ENCODE results near the gene IRAK3.

Gene IRAK3

DNA sequence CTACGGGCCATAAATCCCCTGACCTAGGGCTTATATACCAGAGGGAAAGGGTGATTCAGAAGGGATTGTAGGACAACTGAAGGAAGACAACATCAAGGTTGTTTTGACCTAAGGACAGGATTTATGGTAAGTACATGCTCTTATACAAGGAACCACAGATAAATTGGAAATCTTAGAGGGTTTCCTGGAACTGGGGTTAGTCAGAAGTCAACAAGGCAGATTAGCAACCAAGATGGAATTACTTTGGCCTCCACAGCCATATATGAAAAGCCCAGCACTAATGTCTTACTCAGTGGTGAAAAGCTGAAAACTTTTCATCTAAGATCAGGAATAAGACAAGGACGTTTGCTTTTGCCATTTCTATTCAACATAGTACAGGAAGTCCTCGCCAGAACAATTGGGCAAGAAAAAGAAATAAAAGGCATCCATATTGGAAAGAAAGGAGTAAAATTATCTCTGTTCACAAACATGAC is 24.6 kb upstream of the IRAK3 start:
- Histone ChIP-seq H3K27ac (ENCODE audit: low read depth, low read length) (no peak overlapping the region), H4K20me1 (ENCODE audit: low read depth, low read length) (no peaks in the 10 kb centered on the region), H3K4me2 (ENCODE audit: low read depth, low read length, poor library complexity, severe bottlenecking) (no peak overlapping the region), H3K79me2 (ENCODE audit: insufficient read depth, low read length) (peaks cover 100% of the 10 kb centered on the region), H3K27me3 (ENCODE audit: low read length) (no peaks in the 10 kb centered on the region), H3K36me3 (ENCODE audit: low read length) (peaks cover 35% of the 10 kb centered on the region), H3K9me3 (ENCODE audit: insufficient read depth, low read length) (no peaks in the 10 kb centered on the region; the same call in 1 of the 2 replicates), H3K9ac (ENCODE audit: low read length) (no peak overlapping the region), H2AFZ (ENCODE audit: low read depth, low read length, severe bottlenecking) (no peak overlapping the region), H3K4me3 (ENCODE audit: insufficient read depth, low read length, poor library complexity, severe bottlenecking) (no peak overlapping the region), H3F3A (ENCODE audit: insufficient read depth) (0 out of 2 replicates have a peak, but pooled peaks cover 7% of the 10 kb centered on the region), H3K9me2 (replicated peaks; ENCODE audit: insufficient read depth, low read length) (no peaks in the 10 kb centered on the region)
- TF ChIP-seq, protein P1, sequence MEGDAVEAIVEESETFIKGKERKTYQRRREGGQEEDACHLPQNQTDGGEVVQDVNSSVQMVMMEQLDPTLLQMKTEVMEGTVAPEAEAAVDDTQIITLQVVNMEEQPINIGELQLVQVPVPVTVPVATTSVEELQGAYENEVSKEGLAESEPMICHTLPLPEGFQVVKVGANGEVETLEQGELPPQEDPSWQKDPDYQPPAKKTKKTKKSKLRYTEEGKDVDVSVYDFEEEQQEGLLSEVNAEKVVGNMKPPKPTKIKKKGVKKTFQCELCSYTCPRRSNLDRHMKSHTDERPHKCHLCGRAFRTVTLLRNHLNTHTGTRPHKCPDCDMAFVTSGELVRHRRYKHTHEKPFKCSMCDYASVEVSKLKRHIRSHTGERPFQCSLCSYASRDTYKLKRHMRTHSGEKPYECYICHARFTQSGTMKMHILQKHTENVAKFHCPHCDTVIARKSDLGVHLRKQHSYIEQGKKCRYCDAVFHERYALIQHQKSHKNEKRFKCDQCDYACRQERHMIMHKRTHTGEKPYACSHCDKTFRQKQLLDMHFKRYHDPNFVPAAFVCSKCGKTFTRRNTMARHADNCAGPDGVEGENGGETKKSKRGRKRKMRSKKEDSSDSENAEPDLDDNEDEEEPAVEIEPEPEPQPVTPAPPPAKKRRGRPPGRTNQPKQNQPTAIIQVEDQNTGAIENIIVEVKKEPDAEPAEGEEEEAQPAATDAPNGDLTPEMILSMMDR (IDR thresholded peaks at IDR 0.05; ENCODE audit: insufficient read depth, low read length, poor library complexity, severe bottlenecking) = no peak
- no peak for TF ChIP-seq EZH2phosphoT487 (conservative IDR thresholded peaks at IDR 0.05; ENCODE audit: low read length)

- H3K4me3 ChIP-seq (ENCODE audit: insufficient read depth, low read length, poor library complexity, severe bottlenecking) = no peak overlapping the region
- TF ChIP-seq, protein P1 (IDR thresholded peaks at IDR 0.05; ENCODE audit: insufficient read depth, low read length, poor library complexity, severe bottlenecking) = no peak
- no peak for TF ChIP-seq EZH2phosphoT487 (conservative IDR thresholded peaks at IDR 0.05; ENCODE audit: low read length)
- peaks cover 33% of the 10 kb centered on the region for H3K36me3 ChIP-seq (ENCODE audit: low read length)
- no peaks in the 10 kb centered on the region; the same call in 1 of the 2 replicates for H3K9me3 ChIP-seq (ENCODE audit: insufficient read depth, low read length)
- 0 out of 2 replicates have a peak, but pooled peaks cover 7% of the 10 kb centered on the region for H3F3A ChIP-seq (ENCODE audit: insufficient read depth)
- H3K27me3 ChIP-seq (ENCODE audit: low read length) = no peaks in the 10 kb centered on the region
- no peak overlapping the region for H3K27ac ChIP-seq (ENCODE audit: low read depth, low read length)
- H4K20me1 ChIP-seq (ENCODE audit: low read depth, low read length) = no peaks in the 10 kb centered on the region
- no peak overlapping the region for H3K9ac ChIP-seq (ENCODE audit: low read length)
- no peaks in the 10 kb centered on the region for H3K9me2 ChIP-seq (replicated peaks; ENCODE audit: insufficient read depth, low read length)
- no peak overlapping the region for H3K4me2 ChIP-seq (ENCODE audit: low read depth, low read length, poor library complexity, severe bottlenecking)
- no peak overlapping the region for H2AFZ ChIP-seq (ENCODE audit: low read depth, low read length, severe bottlenecking)
- H3K79me2 ChIP-seq (ENCODE audit: insufficient read depth, low read length) = peaks cover 93% of the 10 kb centered on the region
Observed at GRCh38 chr12:66165141-66165540, 23.9 kb upstream of the IRAK3 start.

- H3K36me3 ChIP-seq (ENCODE audit: low read length) = peaks cover 30% of the 10 kb centered on the region
Observed at GRCh38 chr12:66166561-66166960, 22.5 kb upstream of the IRAK3 start.

More at GRCh38 chr12:66166561-66166960, 22.5 kb upstream of the IRAK3 start:
- H3K9me3 ChIP-seq (ENCODE audit: insufficient read depth, low read length) = no peaks in the 10 kb centered on the region; the same call in 1 of the 2 replicates
- no peak overlapping the region for H3K27ac ChIP-seq (ENCODE audit: low read depth, low read length)
- TF ChIP-seq, protein P1 (IDR thresholded peaks at IDR 0.05; ENCODE audit: insufficient read depth, low read length, poor library complexity, severe bottlenecking) = no peak
- no peak for TF ChIP-seq EZH2phosphoT487 (conservative IDR thresholded peaks at IDR 0.05; ENCODE audit: low read length)
- H3K27me3 ChIP-seq (ENCODE audit: low read length) = no peaks in the 10 kb centered on the region
- H2AFZ ChIP-seq (ENCODE audit: low read depth, low read length, severe bottlenecking) = no peak overlapping the region
- H3K4me2 ChIP-seq (ENCODE audit: low read depth, low read length, poor library complexity, severe bottlenecking) = no peak overlapping the region
- no peaks in the 10 kb centered on the region for H3K9me2 ChIP-seq (replicated peaks; ENCODE audit: insufficient read depth, low read length)
- H4K20me1 ChIP-seq (ENCODE audit: low read depth, low read length) = no peaks in the 10 kb centered on the region
- H3K4me3 ChIP-seq (ENCODE audit: insufficient read depth, low read length, poor library complexity, severe bottlenecking) = no peak overlapping the region
- H3F3A ChIP-seq (ENCODE audit: insufficient read depth) = 0 out of 2 replicates have a peak, but pooled peaks cover 7% of the 10 kb centered on the region
- peaks cover 79% of the 10 kb centered on the region for H3K79me2 ChIP-seq (ENCODE audit: insufficient read depth, low read length)
- no peak overlapping the region for H3K9ac ChIP-seq (ENCODE audit: low read length)

All from SU-DHL-6 (cell line).